ENCODE measurements around the gene ELF4. TPM values are rescaled to one million over a fixed set of nuclear protein-coding genes. Genes with fewer than 3 reads are reported as not detected.

The ELF4 gene
- total RNA-seq, 1 experiment from 2014 or later = 0.81 TPM

GRCh38 chrX:130039847-130040246 lies 70.5 kb downstream of the ELF4 start:
- H3K27ac Mint-ChIP-seq = no peak overlapping the region

More at GRCh38 chrX:130039847-130040246, 70.5 kb downstream of the ELF4 start:
- peaks cover 2 to 33% (median 5%) of the 10 kb centered on the region in 3 experiments; a peak in 6 of 7 replicates for H3K36me3 Mint-ChIP-seq (ENCODE audit: insufficient read depth in 1 of 3, low read depth in 3 of 3)
- H3K9me3 Mint-ChIP-seq = peaks cover 0 to 66% of the 10 kb centered on the region in 2 experiments; a peak in 2 of 5 replicates
- Histone ChIP-seq H3K79me1 (ENCODE audit: insufficient read depth, low read depth, low read length, poor library complexity, severe bottlenecking) (no peaks in the 10 kb centered on the region), H3K79me2 (ENCODE audit: insufficient read depth, low read length) (no peaks in the 10 kb centered on the region), H3K27ac (ENCODE audit: insufficient read length, low read depth, low read length) (no peak overlapping the region), H4K5ac (ENCODE audit: insufficient read length, low read depth, low read length) (no peak overlapping the region), H2AK5ac (ENCODE audit: insufficient read length, low read length) (no peak overlapping the region), H4K91ac (ENCODE audit: insufficient read length, low read depth, low read length) (no peak overlapping the region), H3K4me2 (ENCODE audit: insufficient read depth, insufficient read length, low read length) (no peak overlapping the region), H3K23ac (ENCODE audit: insufficient read length, low read depth, low read length) (no peak overlapping the region), H3K56ac (ENCODE audit: insufficient read length, low read depth, low read length) (no peak overlapping the region), H2BK5ac (ENCODE audit: insufficient read length, low read length) (no peak overlapping the region), H2BK12ac (ENCODE audit: insufficient read length, low read depth, low read length) (no peak overlapping the region), H2AFZ (ENCODE audit: low read length) (no peak overlapping the region), H2BK20ac (ENCODE audit: low read depth, low read length, poor library complexity, severe bottlenecking) (no peak overlapping the region), H4K8ac (replicated peaks; ENCODE audit: insufficient read length, low read depth, low read length) (no peak overlapping the region), H2BK120ac (ENCODE audit: low read depth, low read length, poor library complexity, severe bottlenecking) (no peak overlapping the region), H3K23me2 (ENCODE audit: insufficient read length, low read depth, low read length, poor library complexity, severe bottlenecking) (no peaks in the 10 kb centered on the region), H3T11ph (ENCODE audit: low read length) (no peak overlapping the region), H3K27me3 (ENCODE audit: insufficient read depth, low read length) (no peaks in the 10 kb centered on the region), H3K9ac (ENCODE audit: extremely low read depth, insufficient read length, low read length) (no peak overlapping the region), H2BK15ac (ENCODE audit: low read depth, low read length) (no peak overlapping the region), H3K4me1 (ENCODE audit: insufficient read depth, low read length) (no peaks in the 10 kb centered on the region), H3K14ac (ENCODE audit: insufficient read depth, low read length) (no peak overlapping the region), H3K9me3 (ENCODE audit: control insufficient read depth, low read depth, low read length) (peaks cover 2% of the 10 kb centered on the region), H3K18ac (ENCODE audit: insufficient read length, low read depth, low read length) (no peak overlapping the region), H3K4ac (ENCODE audit: low read depth, low read length) (no peak overlapping the region), H4K20me1 (ENCODE audit: control insufficient read depth, insufficient read depth, insufficient read length) (no peaks in the 10 kb centered on the region)
- no peak overlapping the region for H3K4me3 Mint-ChIP-seq
- H3K27me3 Mint-ChIP-seq (ENCODE audit: low read depth) = peaks cover 2% of the 10 kb centered on the region; the same call in 1 of the 2 replicates
- TF ChIP-seq CTCF (conservative IDR thresholded peaks at IDR 0.05) = no peak
- no CpG with 5 or more reads among the region's 2 CpGs for WGBS (ENCODE audit: extremely low coverage, insufficient read length, low lambda C conversion rate)
- no peaks in the 10 kb centered on the region for H3K4me1 Mint-ChIP-seq
- DNase-seq = no peak

Data from H9 (cell line).